ENCODE results near the gene TRIM44. TPM values are rescaled to one million over a fixed set of nuclear protein-coding genes. Genes with fewer than 3 reads are reported as not detected.

TRIM44 gene
- total RNA-seq, 1 donor: 21.2 TPM

GRCh38 chr11:35804451-35805040, 142.0 kb downstream of the TRIM44 start:
- H3K4me1 ChIP-seq (ENCODE audit: insufficient read depth, low read length): peaks cover 8% of the 10 kb centered on the region
- no peaks in the 10 kb centered on the region for H3K27me3 ChIP-seq (ENCODE audit: insufficient read depth, low read length)
- H3K4me3 ChIP-seq (ENCODE audit: low read length): no peak overlapping the region
- no peaks in the 10 kb centered on the region for H3K9me3 ChIP-seq (ENCODE audit: low read depth, low read length)

GRCh38 chr11:35809561-35809960, 147.0 kb downstream of the TRIM44 start:
- H3K4me3 ChIP-seq (ENCODE audit: low read length): no peak overlapping the region
- no peaks in the 10 kb centered on the region for H3K9me3 ChIP-seq (ENCODE audit: low read depth, low read length)
- no peaks in the 10 kb centered on the region for H3K4me1 ChIP-seq (ENCODE audit: insufficient read depth, low read length)
- H3K27me3 ChIP-seq (ENCODE audit: insufficient read depth, low read length): no peaks in the 10 kb centered on the region

- no peaks in the 10 kb centered on the region for H3K4me1 ChIP-seq (ENCODE audit: insufficient read depth, low read length)
- no peaks in the 10 kb centered on the region for H3K27me3 ChIP-seq (ENCODE audit: insufficient read depth, low read length)
- no peak overlapping the region for H3K4me3 ChIP-seq (ENCODE audit: low read length)
- H3K9me3 ChIP-seq (ENCODE audit: low read depth, low read length): no peaks in the 10 kb centered on the region
These were observed 147.6 kb downstream of the TRIM44 start for GRCh38 chr11:35810045-35810645.

GRCh38 chr11:35811783-35812182, 149.2 kb downstream of the TRIM44 start:
- Histone ChIP-seq H3K9me3 (ENCODE audit: low read depth, low read length) (no peaks in the 10 kb centered on the region), H3K4me1 (ENCODE audit: insufficient read depth, low read length) (no peaks in the 10 kb centered on the region), H3K4me3 (ENCODE audit: low read length) (no peak overlapping the region)

GRCh38 chr11:35812828-35813227, 150.3 kb downstream of the TRIM44 start:
- Histone ChIP-seq H3K27me3 (ENCODE audit: insufficient read depth, low read length) (no peaks in the 10 kb centered on the region), H3K4me1 (ENCODE audit: insufficient read depth, low read length) (no peaks in the 10 kb centered on the region), H3K9me3 (ENCODE audit: low read depth, low read length) (no peaks in the 10 kb centered on the region), H3K4me3 (ENCODE audit: low read length) (no peak overlapping the region)

More at GRCh38 chr11:35811783-35812182, 149.2 kb downstream of the TRIM44 start:
- no peaks in the 10 kb centered on the region for H3K27me3 ChIP-seq (ENCODE audit: insufficient read depth, low read length)

- no peaks in the 10 kb centered on the region for H3K27me3 ChIP-seq (ENCODE audit: insufficient read depth, low read length)
- H3K9me3 ChIP-seq (ENCODE audit: low read depth, low read length): no peaks in the 10 kb centered on the region
- no peaks in the 10 kb centered on the region for H3K4me1 ChIP-seq (ENCODE audit: insufficient read depth, low read length)
- no peak overlapping the region for H3K4me3 ChIP-seq (ENCODE audit: low read length)
These were observed 151.6 kb downstream of the TRIM44 start for GRCh38 chr11:35814081-35814695.

GRCh38 chr11:35814720-35815305, 152.2 kb downstream of the TRIM44 start:
- Histone ChIP-seq H3K27me3 (ENCODE audit: insufficient read depth, low read length) (no peaks in the 10 kb centered on the region), H3K4me1 (ENCODE audit: insufficient read depth, low read length) (no peaks in the 10 kb centered on the region), H3K9me3 (ENCODE audit: low read depth, low read length) (no peaks in the 10 kb centered on the region), H3K4me3 (ENCODE audit: low read length) (no peak overlapping the region)

GRCh38 chr11:35815556-35816315, 153.2 kb downstream of the TRIM44 start:
- no peaks in the 10 kb centered on the region for H3K4me1 ChIP-seq (ENCODE audit: insufficient read depth, low read length)
- no peaks in the 10 kb centered on the region for H3K27me3 ChIP-seq (ENCODE audit: insufficient read depth, low read length)
- no peak overlapping the region for H3K4me3 ChIP-seq (ENCODE audit: low read length)
- no peaks in the 10 kb centered on the region for H3K9me3 ChIP-seq (ENCODE audit: low read depth, low read length)

GRCh38 chr11:35820614-35821013, 158.0 kb downstream of the TRIM44 start:
- Histone ChIP-seq H3K9me3 (ENCODE audit: low read depth, low read length) (no peaks in the 10 kb centered on the region), H3K4me3 (ENCODE audit: low read length) (no peak overlapping the region), H3K27me3 (ENCODE audit: insufficient read depth, low read length) (no peaks in the 10 kb centered on the region), H3K4me1 (ENCODE audit: insufficient read depth, low read length) (peaks cover 8% of the 10 kb centered on the region)

DNA sequence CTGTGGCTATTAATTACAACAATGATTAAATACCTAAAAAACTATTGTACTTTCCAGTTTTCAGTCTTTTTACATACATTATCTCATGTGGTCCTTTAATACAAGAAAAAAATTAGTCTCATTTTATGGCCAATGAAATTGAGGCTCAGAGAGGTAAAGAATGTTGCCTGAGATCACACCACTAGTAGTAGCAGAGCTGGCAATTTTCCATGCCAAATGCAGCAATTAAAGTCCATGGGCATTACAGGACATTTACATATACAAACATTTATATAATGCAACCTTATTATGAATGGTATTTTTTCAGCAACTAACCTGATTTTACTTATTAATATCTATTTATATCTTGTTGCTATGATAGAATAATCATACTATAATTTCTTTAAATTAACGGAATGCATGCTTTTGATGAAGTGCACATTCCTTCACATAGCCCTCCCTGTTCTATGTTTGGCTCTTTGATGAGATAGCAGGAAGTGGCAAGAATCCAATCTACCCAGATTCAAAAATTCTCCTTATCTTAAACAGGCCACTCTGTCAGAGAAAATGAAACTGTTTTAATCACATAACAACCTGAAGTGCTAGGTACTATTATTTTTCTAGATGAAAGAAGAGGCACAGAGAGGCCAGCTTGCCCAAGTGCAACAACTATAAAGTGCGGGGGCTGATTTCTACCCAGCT, 160.4 kb downstream of the TRIM44 start:
- no peaks in the 10 kb centered on the region for H3K9me3 ChIP-seq (ENCODE audit: low read depth, low read length)
- peaks cover 8% of the 10 kb centered on the region for H3K4me1 ChIP-seq (ENCODE audit: insufficient read depth, low read length)
- H3K27me3 ChIP-seq (ENCODE audit: insufficient read depth, low read length): no peaks in the 10 kb centered on the region
- no peak overlapping the region for H3K4me3 ChIP-seq (ENCODE audit: low read length)

- Histone ChIP-seq H3K4me1 (ENCODE audit: insufficient read depth, low read length) (peaks cover 8% of the 10 kb centered on the region), H3K9me3 (ENCODE audit: low read depth, low read length) (no peaks in the 10 kb centered on the region), H3K27me3 (ENCODE audit: insufficient read depth, low read length) (no peaks in the 10 kb centered on the region), H3K4me3 (ENCODE audit: low read length) (no peak overlapping the region)
These were observed 161.2 kb downstream of the TRIM44 start for GRCh38 chr11:35823742-35824298.

DNA sequence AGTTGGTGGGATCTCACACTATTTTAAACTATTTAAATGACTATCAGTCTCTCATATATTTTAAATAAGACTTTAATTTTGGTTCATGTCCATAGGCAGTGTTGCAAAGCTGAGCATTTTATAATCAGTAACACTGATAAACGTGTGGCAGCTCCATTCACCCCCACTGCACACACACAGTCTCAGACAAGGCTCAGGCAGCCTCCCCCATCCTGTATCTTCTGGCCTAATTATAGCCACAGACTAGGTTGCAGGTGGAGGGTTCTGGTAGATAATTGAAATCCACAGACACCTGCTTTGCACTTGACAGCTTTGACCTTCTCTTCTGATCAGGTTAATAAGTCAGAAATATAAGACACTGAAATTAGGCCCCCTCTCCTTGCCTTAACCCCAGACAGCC, 162.8 kb downstream of the TRIM44 start:
- no peak overlapping the region for H3K4me3 ChIP-seq (ENCODE audit: low read length)
- peaks cover 8% of the 10 kb centered on the region for H3K4me1 ChIP-seq (ENCODE audit: insufficient read depth, low read length)
- H3K27me3 ChIP-seq (ENCODE audit: insufficient read depth, low read length): no peaks in the 10 kb centered on the region
- H3K9me3 ChIP-seq (ENCODE audit: low read depth, low read length): no peaks in the 10 kb centered on the region

DNA sequence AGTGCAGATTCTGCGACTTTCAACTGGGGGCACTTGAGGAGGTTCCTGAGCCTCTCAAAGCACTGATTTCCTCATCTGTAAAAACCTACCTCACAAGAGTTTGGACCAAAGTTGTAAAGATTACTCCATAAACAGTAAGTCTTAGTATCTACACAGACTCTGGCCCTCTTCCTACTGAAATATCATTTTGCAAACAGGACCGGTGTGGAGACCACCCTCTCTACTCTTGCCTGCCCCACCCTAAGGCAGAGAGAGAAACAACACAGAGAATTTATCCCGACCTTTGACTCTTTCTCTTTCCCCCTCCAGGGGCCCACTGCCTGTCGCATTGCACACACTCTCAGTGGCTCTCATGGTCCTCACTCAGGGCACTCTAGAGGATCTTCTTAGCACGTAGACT, 163.4 kb downstream of the TRIM44 start:
- Histone ChIP-seq H3K4me3 (ENCODE audit: low read length) (no peak overlapping the region), H3K27me3 (ENCODE audit: insufficient read depth, low read length) (no peaks in the 10 kb centered on the region)

DNA sequence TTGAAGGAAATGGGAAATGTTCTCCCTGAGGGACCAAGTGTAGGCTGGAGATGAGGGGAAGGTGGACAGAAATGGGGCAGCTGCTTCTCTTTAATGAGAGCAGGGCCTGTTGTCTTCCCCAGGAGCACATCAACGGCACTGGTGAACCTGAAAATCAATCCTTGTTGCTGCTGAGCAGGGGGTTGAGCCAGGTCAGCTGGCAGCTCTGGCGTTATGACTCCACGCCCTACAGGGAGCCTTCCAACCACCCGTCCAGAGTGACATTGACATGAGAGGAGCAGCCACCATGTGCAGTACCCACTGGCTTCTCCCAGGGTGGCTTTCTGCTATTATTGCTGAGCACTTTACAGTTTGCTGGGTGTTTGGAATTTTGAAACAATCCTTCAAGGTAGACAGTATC, 164.4 kb downstream of the TRIM44 start:
- Histone ChIP-seq H3K4me3 (ENCODE audit: low read length) (no peak overlapping the region), H3K27me3 (ENCODE audit: insufficient read depth, low read length) (no peaks in the 10 kb centered on the region), H3K4me1 (ENCODE audit: insufficient read depth, low read length) (peaks cover 2% of the 10 kb centered on the region), H3K9me3 (ENCODE audit: low read depth, low read length) (no peaks in the 10 kb centered on the region)

More for the DNA sequence above, 163.4 kb downstream of the TRIM44 start:
- Histone ChIP-seq H3K9me3 (ENCODE audit: low read depth, low read length) (no peaks in the 10 kb centered on the region), H3K4me1 (ENCODE audit: insufficient read depth, low read length) (peaks cover 8% of the 10 kb centered on the region)

Measured in mononuclear cell (primary cell).